Left colon (tissue), 2 donors: ENCODE results near the gene MYRIP. TPM values are rescaled to one million over a fixed set of nuclear protein-coding genes. Genes with fewer than 3 reads are reported as not detected.
"Not testable (repeated sequence)": the region's sequence is repeated elsewhere in the genome, so short reads cannot be mapped to it uniquely, and the experiment has no call there.

Source experiments
- ATAC-seq: fragments of 200-7000 bp; cut with Tn5 transposase; one replicate; pipeline ENCODE4 v1.9.1; 2020; ENCODE audit warnings: mild to moderate bottlenecking, moderate library complexity
- DNase-seq, 2 donors: peaks; one replicate each; pipeline ENCODE4 v3.0.0-alpha.2; 2020
- intact Hi-C, 2 donors: fragments of 100-400 bp; cut with DNase I in 1 of 2; cut with micrococcal nuclease in 1 of 2; formaldehyde crosslinking; loops; one replicate each; pipeline versions ENCODE4 v1.11.2 to v1.14.0; 2022; cut with DNase I, micrococcal nuclease
- total RNA-seq, 2 donors: library from RNA; stranded (reverse); fragmentation: NEBNext Ultra II Directional; extraction: Animal tissue kit (Norgen Biotek cat#: 25700); gene quantifications; one replicate each; pipeline ENCODE4 v1.2.1, GENCODE V29; 2021
- donor health status: DM: no; HTN: no; CAD: no.
- donor health status: DM: yes; HTN: yes; CAD: no.

Gene MYRIP
- total RNA-seq, 2 donors from 2014 or later = 8.9 to 9.1 TPM

GRCh38 chr3:40133886-40134575 lies 324.6 kb downstream of the MYRIP start:
- ATAC-seq, intact Hi-C loops, DNase-seq: not testable (repeated sequence)

- intact Hi-C loops = no loop called here
- ATAC-seq (no peak), DNase-seq (no peak)
These were observed 328.3 kb downstream of the MYRIP start for GRCh38 chr3:40137591-40138295.

- intact Hi-C loops = no loop called here
- no peak for ATAC-seq
These were observed 334.1 kb downstream of the MYRIP start for GRCh38 chr3:40143283-40144090.

GRCh38 chr3:40148827-40149226 lies 339.4 kb downstream of the MYRIP start:
- ATAC-seq (no peak), DNase-seq (no peak)
- intact Hi-C loops = no loop called here

More at GRCh38 chr3:40143283-40144090, 334.1 kb downstream of the MYRIP start:
- no peak for DNase-seq

- no peak for DNase-seq
- ATAC-seq = no peak
- intact Hi-C loops = no loop called here
These were observed 343.2 kb downstream of the MYRIP start for GRCh38 chr3:40152482-40153133.

GRCh38 chr3:40160933-40161332 lies 351.5 kb downstream of the MYRIP start:
- ATAC-seq (no peak), DNase-seq (no peak)
- intact Hi-C loops = no loop called here

- peak; percentile 69 for ATAC-seq
- no peak for DNase-seq
- intact Hi-C loops = no loop called here
These were observed 353.2 kb downstream of the MYRIP start for GRCh38 chr3:40162616-40163015.

GRCh38 chr3:40166997-40167396 lies 357.6 kb downstream of the MYRIP start:
- DNase-seq (no peak), ATAC-seq (no peak)
- intact Hi-C loops = no loop called here

- intact Hi-C loops = no loop called here
- DNase-seq = no peak
- peak; percentile 30 for ATAC-seq
These were observed 358.5 kb downstream of the MYRIP start for GRCh38 chr3:40167958-40168357.

GRCh38 chr3:40169983-40170382 lies 360.6 kb downstream of the MYRIP start:
- intact Hi-C loops = no loop called here
- no peak for ATAC-seq
- DNase-seq = no peak

- ATAC-seq (no peak), DNase-seq (no peak)
- intact Hi-C loops = no loop called here
These were observed 361.0 kb downstream of the MYRIP start for GRCh38 chr3:40170395-40170794.

GRCh38 chr3:40172560-40172959 lies 363.2 kb downstream of the MYRIP start:
- DNase-seq (no peak), ATAC-seq (no peak)
- intact Hi-C loops = no loop called here

- DNase-seq (no peak), ATAC-seq (no peak)
- intact Hi-C loops = no loop called here
These were observed 363.9 kb downstream of the MYRIP start for GRCh38 chr3:40173227-40173721.

- ATAC-seq (no peak), DNase-seq (no peak)
- intact Hi-C loops = loop anchor here in 1 of 2 donors (5.0 kb wide), 1 partner anchor 471 kb away; no protein-coding TSS in a partner anchor
These were observed 368.7 kb downstream of the MYRIP start for GRCh38 chr3:40178012-40178594.

GRCh38 chr3:40179016-40179415 lies 369.6 kb downstream of the MYRIP start:
- intact Hi-C loops = loop anchor here in 1 of 2 donors (5.0 kb wide), 1 partner anchor 472 kb away; no protein-coding TSS in a partner anchor
- DNase-seq (peak; percentile 42 to 89), ATAC-seq (peak; percentile 84)

GRCh38 chr3:40181182-40181581 lies 371.8 kb downstream of the MYRIP start:
- intact Hi-C loops = no loop called here

GRCh38 chr3:40185029-40185695 lies 375.8 kb downstream of the MYRIP start:
- no peak for ATAC-seq
- no peak for DNase-seq
- intact Hi-C loops = no loop called here

More at GRCh38 chr3:40181182-40181581, 371.8 kb downstream of the MYRIP start:
- no peak for DNase-seq
- no peak for ATAC-seq

- ATAC-seq = peak; percentile 71
- DNase-seq = peak in 1 of 2 donors; percentile 23
- intact Hi-C loops = no loop called here
These were observed 377.1 kb downstream of the MYRIP start for GRCh38 chr3:40186508-40186907.
